Measurements from ENCODE around the gene TYW1.
"Not testable (repeated sequence)": the region's sequence is repeated elsewhere in the genome, so short reads cannot be mapped to it uniquely, and the experiment has no call there.

The TYW1 gene

DNA sequence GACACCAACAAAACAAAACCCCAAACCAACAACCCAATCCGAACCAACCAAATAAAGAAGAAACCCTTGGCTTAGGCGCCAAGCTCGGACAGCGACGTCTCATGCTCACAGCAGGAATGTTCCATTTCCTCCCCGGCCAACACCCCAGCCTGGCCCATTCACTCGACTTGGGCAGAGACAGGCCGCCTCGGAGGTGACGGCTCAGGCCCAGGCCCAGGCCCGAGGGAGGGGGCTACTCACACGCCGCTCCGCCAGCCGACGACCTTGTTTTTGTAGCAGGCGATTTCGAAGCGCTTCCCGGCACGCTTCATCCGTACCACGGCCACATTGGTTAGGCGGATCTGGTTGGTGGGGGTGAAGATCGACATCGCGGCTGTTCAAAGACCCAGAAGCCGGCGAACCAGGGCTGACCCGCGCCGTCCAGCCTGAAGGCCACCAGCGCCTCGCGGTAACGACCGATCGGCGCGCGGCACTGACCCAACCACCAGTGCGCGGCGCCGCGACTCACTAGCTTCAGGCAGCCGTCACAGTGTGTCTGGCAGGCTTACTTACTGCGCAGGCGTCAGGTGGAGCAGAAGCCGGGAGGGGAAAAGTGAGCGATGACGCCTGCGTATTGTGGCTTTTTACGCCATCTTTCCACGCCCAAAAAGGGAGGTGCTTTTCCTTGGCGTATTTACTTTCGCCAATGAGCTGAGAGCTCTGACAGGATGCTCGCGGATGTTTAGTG is 1.4 kb upstream of the TYW1 start, which contains the start of gene SBDS:
SBDS (minus strand) TSS at position 537 of the 727 bp plus-strand sequence; CDS start at position 368, 169 bp downstream.
- peak; percentile 99 for DNase-seq

DNA sequence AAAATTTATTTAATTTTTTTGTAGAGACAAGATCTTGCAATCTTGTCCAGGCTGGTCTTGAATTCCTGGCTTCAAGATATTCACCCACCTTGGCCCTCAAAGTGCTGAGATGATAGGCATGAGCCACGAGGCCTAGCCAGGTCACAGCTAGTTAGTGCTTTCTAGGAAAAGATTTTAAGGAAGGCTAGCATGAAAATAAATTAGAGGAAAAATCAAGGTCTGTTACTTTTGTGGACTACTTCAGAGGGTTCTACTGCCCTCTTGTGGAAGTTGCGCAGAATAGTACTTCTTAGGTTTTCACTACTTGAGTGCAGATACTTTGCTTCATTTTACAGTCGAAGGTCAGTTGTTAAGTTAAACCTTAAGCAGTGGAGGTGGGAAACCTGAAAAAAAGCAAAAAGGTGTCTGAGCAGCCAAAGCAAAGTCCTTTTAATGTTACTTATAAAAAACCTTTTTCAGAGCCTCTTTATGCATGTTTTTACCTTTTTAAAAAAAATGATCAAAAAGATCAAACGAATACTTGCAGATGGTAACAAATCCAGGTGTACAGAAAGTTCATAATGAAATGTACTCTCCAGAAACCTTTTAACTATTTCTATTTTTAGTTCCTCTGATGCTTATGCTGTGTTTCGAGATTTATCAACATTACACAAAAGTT is 4.1 kb downstream of the TYW1 start:
- peak; percentile 36 for DNase-seq

DNA sequence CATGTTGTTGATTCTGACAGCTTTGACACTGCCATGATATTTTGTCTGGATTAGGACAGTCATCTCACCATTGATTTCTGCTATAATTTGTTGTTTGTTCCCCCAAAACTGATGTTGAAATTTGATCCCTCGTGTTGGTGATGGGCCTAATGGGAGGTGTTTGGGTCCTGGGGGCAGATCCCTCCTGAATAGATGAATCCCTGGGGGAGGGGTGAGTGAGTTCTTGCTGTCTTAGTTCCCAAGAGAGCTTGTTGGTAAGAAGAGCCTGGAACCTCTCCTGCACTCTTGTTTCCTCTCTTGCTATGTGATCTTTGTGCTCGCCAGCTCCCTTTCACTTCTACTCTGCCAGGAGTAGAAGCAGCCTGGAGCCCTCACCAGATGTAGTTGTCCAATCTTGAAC is 7.5 kb downstream of the TYW1 start:
- DNase-seq = not testable (repeated sequence)

DNA sequence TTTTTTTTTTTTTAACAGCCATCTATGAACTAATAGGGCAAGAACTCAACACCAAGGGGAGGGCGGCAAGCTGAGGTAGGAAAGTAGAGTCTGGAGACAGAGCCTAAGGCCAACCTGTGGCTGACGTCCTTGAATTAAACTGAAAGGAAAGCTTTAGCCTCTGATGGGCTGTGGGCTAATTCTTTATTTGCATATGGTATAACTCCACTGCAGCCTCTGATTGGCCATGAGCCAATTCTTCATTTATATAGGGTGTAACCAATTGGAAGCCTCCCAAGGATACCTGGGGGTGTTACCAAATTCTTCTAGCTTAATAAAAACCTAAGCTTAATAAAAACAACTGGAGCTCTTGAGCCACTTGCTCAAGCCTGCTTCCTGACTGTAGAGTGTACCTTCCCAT is 10.3 kb downstream of the TYW1 start:
- DNase-seq = no peak

DNA sequence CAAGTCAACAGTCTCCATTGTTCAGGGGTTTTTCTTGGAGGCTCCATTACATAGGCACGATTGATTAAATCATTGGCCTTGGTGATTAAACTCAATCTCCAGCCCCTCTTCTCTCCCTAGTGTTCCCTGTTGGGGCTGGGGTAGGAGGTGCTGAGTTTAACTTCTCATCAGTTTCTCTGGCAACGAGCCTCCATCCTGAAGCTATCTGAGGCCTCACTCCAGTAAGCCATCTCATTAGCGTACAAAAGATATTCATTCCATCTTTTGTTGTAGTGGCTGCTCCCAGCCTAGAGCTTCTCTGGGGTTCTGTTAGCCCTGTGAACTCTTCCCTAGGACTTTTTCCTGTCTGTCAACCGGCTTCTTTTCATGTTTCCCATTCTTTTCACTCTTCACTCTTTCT is 11.6 kb downstream of the TYW1 start:
- DNase-seq = no peak

DNA sequence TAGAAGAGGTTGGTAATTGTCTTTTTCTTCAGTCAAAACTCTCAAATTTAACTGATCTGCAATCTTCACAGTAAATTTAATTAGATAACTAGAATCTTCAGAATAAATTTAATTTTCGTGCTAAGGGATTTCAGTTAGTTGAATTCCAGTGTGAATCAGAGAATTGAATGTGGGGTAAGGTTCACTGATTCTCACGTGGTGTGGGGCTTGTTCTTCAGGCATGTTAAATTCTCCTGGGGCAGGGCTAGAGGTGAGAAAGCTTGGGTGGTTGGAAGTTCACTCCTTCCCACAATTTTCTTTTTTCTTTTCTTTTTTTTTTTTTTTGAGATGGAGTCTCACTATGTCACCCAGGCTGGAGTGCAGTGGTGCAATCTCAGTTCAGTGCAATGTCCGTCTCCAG is 13.0 kb downstream of the TYW1 start:
- not testable (repeated sequence) for DNase-seq

DNA sequence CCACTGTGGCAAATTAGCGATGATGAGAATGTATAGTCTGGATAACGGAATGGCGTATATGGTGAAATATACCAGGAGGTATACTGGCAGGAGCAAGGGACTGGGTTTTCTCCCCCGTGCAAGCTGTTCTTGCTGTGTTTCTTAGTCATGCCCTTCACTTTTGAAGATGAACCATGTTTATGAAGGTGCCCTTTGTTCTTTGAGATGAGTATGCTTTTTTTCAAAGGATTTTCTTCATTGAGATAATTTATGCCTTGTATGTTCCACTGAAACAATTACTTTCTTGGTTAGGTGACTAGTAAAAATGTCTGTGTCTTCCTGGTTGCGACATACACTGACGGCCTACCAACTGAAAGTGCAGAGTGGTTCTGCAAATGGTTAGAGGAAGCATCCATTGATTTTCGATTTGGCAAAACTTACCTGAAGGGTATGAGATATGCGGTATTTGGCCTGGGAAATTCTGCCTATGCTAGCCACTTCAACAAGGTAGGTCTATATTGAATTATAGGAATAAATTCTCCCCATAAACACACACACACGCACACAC is 17.5 kb downstream of the TYW1 start:
- not testable (repeated sequence) for DNase-seq

DNA sequence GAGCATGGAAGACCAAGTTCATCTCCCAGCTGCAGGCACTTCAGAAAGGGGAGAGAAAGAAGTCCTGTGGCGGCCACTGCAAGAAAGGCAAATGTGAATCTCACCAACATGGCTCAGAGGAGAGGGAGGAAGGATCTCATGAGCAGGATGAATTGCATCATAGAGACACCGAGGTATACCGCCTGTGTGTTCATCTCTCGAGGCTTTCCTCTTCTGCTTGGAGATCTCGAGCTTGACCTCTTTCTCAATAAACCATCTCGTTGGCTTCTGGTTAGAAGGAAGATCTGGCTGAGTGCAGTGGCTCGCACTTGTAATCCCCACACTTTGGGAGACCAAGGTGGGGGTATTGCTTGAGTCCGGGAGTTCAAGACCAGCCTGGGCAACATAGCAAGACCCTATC is 21.3 kb downstream of the TYW1 start:
- DNase-seq = not testable (repeated sequence)

DNA sequence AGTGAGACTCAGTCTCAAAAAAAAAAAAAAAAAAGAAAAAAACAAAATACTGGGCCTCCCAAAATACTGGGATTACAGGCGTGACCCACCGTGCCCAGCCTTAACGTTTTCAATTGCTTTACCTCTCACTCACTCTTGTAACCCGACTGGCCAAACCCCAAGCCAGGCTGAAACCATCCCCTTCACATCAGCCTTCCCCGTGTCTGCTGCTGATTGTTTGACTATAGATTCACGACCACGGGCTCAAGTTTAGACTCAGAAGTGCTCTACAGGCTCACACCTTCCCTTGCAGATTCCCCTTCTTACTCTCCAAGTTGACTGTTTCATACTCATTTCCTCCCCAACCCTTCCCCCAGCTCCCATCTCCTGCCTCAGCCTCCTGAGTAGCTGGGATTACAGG is 22.3 kb downstream of the TYW1 start:
- no peak for DNase-seq

DNA sequence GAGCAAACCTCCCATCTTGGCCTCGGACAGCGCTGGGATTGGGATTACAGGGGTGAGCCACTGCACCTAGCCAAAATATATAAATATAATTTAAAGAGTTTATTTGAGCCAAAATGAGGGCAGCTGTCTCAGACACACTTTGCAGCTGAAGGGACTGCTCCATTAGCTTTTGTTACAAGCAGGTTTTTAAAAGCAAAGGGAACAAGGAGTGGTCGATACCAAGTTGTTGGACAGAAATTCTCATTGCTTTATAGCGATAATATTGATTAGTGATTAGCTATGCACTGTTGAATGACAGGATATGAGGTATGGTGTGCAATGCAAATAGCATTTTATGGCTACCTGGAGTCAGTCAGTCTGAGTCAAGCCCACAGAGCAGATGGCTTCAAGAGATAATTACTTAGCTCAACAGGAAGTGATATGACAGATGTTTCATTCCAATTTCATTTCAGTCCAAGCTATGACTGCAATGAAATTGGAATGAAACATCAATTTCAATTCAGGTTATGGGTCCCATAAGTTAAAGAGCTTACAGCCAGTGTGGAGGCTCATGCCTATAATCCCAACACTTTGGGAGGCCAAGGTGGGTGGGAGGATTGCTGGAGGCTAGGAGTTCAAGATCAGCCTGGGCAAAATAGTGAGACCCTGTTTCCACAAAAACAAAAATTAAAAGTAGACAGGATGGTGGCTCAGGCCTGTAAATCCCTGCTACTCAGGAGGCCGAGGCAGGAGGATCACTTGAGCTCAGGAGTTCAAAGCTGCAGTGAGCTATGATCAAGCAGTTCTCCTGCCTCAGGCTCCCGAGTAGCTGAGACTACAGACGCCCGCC is 23.1 kb downstream of the TYW1 start:
- no peak for DNase-seq

DNA sequence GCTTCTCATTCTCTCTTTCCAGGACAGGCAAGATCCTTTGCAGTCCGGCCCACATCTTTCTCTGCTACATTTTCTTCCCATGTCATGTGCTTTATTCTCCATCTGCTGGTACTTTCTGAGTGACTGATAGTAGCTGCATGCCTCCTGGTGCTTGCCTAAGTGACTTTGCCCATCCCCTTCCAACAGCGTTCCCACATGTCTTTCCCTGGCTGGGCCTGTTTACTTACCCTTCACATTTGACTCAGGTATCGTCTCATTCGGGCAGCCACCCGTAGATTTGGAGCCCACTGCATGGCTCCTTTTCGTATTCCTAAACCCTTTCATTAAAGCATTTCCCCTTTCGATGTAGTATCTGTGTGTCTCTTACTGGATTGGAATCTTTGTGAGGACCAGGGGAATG is 24.6 kb downstream of the TYW1 start:
- DNase-seq = no peak

DNA sequence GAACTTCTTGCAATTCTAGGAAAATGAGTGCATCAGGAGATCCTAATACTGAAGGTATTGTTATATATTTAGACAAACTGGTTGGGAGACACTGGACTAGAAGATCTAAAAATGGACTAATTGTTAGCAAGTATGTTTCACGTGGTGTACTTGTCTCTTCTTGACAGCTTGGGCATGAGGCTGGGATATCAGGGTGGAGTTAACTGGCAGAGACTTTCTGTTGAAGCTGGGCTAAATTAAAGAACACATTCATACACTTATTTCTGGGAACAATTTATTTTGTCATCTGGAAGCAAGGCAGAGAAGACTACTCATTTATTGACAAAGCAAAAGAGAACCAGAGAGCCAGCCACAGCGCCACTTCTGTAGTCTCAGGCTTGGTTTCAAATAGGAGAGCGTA is 25.9 kb downstream of the TYW1 start:
- no peak for DNase-seq

DNA sequence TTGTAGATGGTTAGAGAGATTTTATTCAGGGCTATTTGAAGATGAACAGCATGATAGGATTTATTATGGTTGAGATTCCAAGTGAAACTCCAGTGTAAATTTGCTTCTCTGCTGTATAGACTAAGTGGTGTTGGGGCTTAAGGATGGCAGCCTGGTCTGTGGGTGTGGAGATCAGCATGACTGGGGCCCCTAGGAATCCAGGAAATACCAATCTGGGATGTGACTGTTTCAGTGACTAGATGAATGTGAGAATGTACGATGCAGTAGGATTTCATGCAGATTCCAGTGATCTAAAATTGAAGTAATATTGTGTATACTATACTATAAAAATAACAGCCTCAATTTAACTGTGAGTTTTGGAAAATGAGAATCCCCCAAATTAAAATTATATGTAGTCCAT is 28.8 kb downstream of the TYW1 start:
- peak; percentile 59 for DNase-seq

DNA sequence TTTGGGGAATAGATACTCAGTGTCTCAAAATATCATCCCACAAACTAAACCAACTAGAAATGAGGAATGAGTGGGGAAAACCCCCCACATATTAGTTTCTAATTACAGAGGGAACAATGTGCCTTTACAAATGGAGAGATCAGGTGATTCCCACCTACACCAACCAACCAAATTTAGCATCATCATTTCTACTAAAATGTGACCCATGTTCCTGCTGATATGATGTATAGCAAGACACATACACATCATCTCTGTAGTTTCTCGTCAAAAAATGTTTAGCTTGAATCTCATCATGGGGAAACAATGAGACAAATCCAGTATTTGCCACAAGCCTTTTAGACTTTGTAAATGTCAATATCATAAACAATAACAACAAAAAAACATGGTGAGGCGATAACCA is 35.1 kb downstream of the TYW1 start:
- not testable (repeated sequence) for DNase-seq

DNA sequence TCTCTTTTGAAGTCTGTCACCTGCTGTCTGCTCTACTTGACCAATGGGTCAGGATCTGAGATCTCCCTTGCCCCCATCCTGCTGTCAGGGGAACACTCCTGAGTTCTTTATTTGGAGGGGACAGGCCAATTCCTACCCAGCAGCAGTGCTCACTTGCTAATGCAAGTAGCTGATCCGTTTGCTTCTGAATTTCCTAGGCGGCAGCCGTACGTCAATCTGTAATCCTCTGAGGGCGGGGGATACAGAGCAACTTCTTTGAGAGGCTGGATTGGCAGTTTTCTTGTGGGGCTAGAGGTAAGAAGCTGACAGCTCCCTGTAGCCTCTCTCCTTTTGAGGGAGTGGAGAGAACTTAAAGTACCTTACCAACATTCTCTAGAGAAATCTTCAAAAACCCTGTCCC is 36.6 kb downstream of the TYW1 start:
- no peak for DNase-seq

DNA sequence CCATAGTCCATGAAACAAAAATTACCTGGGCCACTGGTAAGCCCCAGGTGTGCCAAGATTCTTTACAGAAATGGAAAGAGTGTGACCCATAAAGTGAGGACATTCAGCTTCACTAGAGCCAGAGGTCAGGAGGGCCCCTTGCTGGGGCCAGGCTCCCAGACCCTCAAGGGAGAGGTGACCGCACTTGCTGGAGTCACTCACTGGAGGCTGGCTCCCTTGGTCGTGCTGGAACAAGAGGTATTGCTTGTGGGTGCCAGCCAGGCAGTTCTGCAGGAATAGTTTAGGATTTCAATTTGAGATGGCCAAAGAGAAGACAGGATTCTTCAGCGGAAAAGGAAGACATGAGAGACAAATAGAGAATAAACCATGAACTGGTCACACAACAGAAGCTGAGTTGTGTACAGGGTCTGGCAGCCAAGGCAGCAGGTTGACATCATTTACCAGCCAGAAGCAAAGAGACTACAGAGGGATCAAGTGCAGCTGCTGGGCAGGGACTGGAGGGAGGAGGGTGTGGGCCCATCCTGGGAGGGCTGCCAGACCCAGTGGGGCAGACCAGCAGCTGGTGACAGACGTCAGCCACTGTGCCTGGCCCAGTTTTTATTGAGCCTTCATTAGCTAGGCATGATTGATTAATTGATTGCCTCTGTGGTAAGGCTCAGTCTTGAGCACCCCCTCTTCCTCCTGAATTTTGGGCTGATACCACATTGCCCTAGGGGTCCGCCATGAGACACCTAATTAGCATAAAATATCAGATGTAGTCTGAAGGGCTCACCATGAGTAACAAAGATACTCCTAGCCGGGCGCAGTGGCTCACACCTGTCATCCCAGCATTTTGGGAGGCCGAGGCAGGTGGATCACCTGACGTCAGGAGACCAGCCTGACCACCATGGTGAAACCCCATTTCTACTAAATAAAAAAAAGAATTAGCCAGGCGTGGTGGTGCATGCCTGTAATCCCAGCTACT is 40.1 kb downstream of the TYW1 start:
- DNase-seq = not testable (repeated sequence)

DNA sequence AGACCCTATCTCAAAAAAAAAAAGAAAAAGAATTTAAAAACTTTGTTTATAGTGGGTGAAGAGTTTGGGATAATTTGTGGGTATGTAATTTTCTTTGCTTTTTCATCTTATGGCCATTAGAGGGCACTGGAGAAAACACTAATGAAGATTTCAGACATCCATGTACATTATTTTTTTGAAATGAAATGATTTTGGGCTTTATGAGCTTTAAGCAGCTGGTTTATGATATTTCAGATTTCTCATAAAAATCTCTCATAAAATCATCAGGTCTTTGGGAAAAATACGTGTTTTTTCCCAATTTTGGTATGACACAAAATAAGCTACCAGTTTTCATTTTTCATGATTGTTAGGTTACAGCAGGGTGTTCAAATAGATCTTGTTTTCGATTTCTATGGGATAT is 44.2 kb downstream of the TYW1 start:
- peak; percentile 8 for DNase-seq

DNA sequence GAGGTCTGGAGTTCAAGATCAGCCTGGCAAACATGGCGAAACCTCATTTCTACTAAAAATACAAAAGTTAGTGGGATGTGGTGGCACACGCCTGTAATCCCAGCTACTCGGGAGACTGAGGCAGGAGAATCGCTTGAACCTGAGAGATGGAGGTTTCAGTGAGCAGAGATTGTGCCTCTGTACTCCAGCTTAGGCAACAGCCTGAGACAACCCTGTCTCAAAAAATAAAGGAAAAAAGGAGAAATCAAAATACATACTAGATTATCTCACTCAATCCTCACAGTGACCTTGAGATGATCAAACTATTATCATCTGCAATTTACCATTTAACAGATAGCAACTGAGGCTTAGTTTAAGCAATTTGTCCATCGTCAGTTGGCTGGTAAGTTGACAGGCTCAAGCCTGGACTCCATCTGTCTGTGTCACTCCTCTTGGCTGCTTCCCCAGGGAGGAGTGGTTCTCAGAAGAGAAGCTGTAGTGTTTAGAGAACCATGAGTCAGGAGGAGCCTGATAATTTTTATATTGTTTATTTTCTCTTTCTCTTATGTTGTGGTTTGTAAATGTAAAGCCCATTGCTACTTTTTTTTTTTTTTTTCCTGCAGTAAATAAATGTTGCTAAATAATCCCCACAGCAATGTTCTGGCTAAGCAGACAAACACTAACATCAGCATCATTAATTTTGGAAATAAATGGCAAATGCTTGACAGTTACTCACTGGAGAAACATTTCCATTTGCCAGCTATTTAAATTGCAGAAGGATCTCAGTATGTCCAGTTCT is 46.3 kb downstream of the TYW1 start:
- DNase-seq = peak; percentile 45

DNA sequence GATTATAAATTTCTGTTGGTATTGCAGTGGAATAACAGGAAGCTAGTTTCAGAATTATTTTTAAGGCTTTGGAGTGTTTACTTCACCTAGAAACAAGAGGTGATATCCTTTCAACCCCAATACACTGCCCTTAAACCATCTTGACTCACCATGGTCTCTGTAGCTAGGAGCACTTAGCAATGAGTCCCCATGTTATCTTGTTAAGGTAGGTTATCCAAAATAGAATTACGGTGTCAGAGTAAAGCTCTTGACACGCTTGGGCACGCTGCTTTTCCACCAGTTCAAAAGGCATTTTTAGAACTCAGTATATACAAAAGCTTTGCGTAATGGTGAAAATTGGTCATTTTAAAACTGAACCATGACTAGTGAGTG is 46.9 kb downstream of the TYW1 start:
- DNase-seq = not testable (repeated sequence)

DNA sequence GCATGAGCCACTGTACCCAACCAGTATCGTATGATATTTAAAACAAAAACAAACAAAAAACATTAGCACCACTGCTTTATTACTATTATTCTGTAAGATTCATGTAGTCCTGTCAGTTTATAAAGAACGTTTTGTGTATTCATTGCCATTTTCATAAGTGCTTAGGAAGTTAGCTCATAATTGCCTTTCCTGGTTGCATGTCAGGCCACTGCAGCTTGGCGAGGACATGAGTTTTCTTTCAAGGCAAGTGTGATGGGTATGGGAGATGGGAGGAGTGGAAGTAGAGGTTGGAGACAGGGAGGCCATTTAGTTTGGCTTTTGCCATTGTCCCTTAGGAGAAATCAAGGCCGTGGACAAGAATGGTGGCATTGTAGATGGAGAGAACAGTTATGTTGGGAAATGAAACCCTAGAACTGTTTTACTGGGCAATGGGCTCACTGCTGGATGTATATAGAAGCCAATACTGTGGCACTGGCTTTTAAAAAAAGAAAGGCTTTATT is 48.9 kb downstream of the TYW1 start:
- no peak for DNase-seq

DNA sequence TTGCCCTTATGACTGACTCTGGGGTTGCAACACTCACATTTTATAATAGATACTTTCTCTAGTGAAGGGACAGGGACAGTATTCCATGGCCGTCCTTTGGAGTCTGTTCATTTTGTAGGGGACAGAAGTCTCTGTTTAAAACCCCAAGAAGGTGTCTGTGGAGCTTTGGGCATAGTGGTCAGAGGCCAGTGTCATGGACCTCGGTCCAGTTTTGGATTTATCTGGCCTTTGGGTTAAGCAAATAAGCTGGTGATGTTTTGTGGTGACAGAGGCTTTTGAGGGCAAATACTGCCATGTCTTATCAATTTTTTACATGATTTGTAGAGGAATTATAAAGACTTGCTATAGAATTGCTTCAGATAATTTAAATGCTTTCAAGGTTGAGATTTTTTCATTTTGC is 50.2 kb downstream of the TYW1 start:
- DNase-seq = not testable (repeated sequence)

Measured in kidney glomerular epithelial cell (primary cell).